Left forelimb (tissue), 1 donor: Measurements from ENCODE around the gene YTHDF1.
A peak's percentile ranks its signal among the peaks of the same experiment; 100 is the strongest.
"Not testable (repeated sequence)": the region's sequence is repeated elsewhere in the genome, so short reads cannot be mapped to it uniquely, and the experiment has no call there.

ENCODE experiments used
- DNase-seq: peaks from one replicate; pipeline ENCODE4 v3.0.0-alpha.2; 2018; ENCODE audit warnings: low spot score

Gene YTHDF1

GRCh38 chr20:63216041-63216848 is at the start of gene YTHDF1:
YTHDF1 (minus strand) TSS chr20:63216131; CDS start chr20:63215892, 239 bp downstream.
- DNase-seq = peak; percentile 97

DNA sequence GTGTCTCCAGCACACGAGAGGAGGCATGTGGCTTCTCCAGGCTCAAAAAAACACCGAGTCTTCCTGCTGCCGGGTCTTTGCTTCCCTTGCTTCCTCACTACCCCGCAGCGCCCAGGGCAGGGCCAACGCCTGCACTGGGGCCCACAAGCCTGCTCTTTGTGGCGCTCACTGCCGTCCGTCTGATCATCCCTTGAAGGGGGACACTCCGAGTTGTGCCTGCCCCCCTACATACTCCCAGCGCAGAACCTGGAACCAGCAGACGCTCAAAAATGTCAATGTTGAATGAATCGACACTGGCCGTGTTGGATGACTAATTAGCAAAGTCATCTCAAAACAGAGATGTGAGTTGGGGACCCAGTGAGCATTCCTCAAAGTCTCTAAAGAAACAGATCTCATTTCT is 48.6 kb upstream of the YTHDF1 start:
- DNase-seq = no peak

GRCh38 chr20:63264000-63264399 is 48.1 kb upstream of the YTHDF1 start:
- no peak for DNase-seq

GRCh38 chr20:63262836-63263235 is 46.9 kb upstream of the YTHDF1 start:
- no peak for DNase-seq

GRCh38 chr20:63261795-63262528 is 46.0 kb upstream of the YTHDF1 start:
- DNase-seq = no peak

GRCh38 chr20:63261060-63261794 is 45.3 kb upstream of the YTHDF1 start:
- no peak for DNase-seq

DNA sequence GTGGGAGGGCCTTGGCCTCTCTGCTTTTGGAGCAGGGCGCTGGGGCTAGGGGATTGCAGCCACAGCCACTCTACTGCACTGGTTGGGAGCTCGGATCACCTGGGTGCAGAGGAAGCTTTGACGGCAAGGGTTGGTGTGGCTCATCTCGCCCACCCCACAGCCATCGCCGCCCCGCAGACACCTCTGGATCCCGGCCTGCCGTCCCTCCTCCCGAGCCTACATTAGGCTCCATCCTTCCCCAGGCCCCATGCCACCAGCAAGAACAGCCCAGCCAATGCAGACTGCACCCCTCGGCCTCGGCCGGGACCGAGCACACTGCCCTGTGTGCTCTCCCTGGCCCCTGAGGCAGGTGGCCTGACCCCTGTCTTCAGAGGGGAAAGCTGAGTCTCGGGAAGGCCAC is 44.6 kb upstream of the YTHDF1 start:
- no peak for DNase-seq

- DNase-seq = no peak
These were observed 44.0 kb upstream of the YTHDF1 start for GRCh38 chr20:63259734-63260460.

GRCh38 chr20:63258781-63259180 is 42.9 kb upstream of the YTHDF1 start:
- no peak for DNase-seq

DNA sequence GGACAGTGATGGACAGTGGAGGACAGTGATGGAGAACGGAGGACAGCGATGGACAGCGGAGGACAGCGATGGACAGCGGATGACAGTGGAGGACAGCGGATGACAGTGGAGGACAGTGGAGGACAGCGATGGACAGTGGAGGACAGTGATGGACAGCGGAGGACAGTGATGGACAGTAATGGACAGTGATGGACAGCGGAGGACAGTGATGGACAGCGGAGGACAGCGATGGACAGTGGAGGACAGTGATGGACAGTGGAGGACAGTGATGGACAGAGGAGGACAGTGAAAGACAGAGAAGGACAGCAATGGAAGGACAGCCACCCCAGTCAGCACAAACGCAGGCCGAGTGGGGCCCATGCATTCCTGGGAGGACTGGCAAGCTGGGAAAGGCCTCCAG is 41.7 kb upstream of the YTHDF1 start:
- no peak for DNase-seq

DNA sequence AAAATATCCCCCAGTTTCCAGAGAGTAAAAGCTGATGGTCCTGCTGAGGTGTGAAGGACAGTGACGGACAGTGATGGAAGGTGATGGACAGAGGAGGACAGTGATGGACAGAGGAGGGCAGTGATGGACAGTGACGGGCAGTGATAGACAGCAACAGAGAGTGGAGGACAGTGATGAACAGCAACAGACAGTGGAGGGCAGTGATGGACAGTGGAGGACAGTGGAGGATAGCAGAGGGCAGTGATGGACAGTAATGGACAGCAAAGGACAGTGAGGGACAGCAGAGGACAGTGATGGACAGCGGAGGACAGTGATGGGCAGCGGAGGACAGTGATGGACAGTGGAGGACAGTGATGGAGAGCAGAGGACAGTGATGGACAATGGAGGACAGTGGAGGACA is 41.0 kb upstream of the YTHDF1 start:
- DNase-seq = no peak

GRCh38 chr20:63255931-63256704 is 40.2 kb upstream of the YTHDF1 start:
- DNase-seq = no peak

DNA sequence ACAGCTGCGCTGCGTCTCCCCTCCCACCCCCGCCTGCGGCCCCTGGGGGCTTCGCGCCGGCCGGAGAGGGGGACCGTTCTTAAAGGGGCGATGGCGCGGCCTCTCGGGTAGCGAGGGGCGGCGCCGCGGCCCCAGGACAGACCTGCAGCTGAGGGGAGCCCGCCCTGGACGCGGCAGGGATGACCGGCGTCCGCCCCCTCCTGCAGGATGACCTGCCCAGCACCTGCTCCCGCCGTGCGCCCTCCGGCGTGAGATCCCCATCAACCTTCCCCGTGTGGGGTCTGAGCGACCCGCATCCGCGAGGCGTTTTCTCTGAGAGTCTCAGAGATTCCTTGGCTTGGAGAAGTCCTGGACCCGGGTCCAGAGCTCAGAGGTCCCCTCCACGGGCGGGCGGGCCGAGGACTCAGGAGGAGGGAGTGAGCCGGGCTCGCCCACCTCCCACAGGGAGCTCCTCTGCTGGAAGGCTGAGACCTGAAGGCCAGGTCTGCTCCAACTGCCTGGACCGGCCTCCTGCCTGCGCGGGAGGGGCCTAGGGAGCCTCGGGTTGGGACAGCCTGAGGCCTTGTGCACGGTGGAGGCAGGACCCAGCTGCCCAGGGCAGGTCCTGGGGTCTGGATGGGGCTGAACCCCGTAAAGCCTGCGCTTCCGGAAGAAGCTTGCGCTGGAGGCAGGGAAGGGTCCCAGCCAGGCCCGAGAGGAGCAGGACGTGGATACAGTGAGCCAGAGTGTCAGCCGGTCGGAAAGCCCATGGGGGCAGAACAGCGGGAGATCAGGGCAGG is 38.9 kb upstream of the YTHDF1 start:
- no peak for DNase-seq

- DNase-seq = no peak
These were observed 38.3 kb upstream of the YTHDF1 start, which contains the start of gene NKAIN4 for GRCh38 chr20:63254232-63254605. NKAIN4 (minus strand) TSS chr20:63254463; CDS start chr20:63254450, 13 bp downstream.

GRCh38 chr20:63253438-63254231 is 37.7 kb upstream of the YTHDF1 start:
- DNase-seq = peak; percentile 78

- DNase-seq = no peak
These were observed 37.1 kb upstream of the YTHDF1 start for GRCh38 chr20:63253065-63253437.

- no peak for DNase-seq
These were observed 36.4 kb upstream of the YTHDF1 start for GRCh38 chr20:63252284-63252711.

DNA sequence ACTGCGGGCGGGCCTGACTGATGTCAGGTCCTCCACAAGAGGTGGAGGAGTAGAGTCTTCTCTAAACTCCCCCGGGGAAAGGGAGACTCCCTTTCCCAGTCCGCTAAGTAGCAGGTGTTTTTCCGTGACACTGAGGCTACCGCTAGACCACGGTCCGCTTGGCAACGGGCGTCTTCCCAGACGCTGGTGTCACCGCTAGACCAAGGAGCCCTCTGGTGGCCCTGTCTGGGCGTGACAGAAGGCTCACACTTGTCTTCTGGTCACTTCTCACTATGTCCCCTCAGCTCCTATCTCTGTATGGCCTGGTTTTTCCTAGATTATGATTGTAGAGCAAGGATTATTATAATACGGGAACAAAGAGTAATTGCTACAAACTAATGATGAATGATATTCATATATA is 35.4 kb upstream of the YTHDF1 start:
- DNase-seq = not testable (repeated sequence)

GRCh38 chr20:63249891-63250290 is 34.0 kb upstream of the YTHDF1 start:
- DNase-seq = no peak
